ENCODE results near the gene RANBP10. TPM values are rescaled to one million over a fixed set of nuclear protein-coding genes. Genes with fewer than 3 reads are reported as not detected.
"Not testable (repeated sequence)": the region's sequence is repeated elsewhere in the genome, so short reads cannot be mapped to it uniquely, and the experiment has no call there.

The RANBP10 gene
- total RNA-seq, 1 experiment from 2014 or later = 1.8 TPM

DNA sequence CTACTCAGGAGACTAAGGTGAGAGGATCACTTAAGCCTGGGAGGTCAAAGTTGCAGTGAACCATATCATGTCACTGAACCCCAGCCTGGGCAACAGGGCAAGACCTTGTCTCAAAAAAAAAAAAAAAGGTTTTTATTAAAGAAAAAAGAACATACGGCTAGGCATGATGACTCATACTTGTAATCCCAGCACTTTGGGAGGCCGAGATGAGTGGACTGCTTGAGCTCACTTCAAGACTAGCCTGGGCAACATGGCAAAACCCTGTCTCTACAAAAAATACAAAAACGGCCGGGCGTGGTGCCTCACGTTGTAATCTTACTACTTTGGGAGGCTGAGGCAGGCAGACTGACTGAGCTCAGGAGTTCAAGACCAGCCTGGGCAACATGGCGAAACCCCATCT is 38.4 kb downstream of the RANBP10 start:
- H3K9me3 ChIP-seq = no peaks in the 10 kb centered on the region
- no peak overlapping the region for H3K4me3 ChIP-seq
- peak; percentile 65 for DNase-seq
- no peaks in the 10 kb centered on the region for H3K36me3 ChIP-seq
- H3K27me3 ChIP-seq = no peaks in the 10 kb centered on the region

DNA sequence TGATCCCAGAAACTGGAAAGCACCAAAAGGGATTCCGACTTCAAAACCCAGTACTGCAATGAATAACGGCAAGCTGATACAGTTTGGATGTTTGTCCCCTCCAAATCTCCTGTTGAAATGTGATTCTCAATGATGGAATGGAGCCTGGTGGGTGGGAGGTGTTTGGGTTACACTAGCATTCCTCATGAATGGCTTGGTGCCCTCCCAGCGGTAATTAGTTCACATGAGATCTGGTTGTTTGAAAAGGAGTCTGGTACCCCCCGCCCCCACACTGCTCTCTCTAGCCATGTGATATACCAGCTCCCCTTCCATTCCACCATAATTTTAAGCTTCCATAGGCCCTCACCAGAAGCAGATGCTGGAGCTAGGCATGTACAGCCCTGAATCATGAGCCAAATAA is 40.1 kb downstream of the RANBP10 start:
- Histone ChIP-seq H3K36me3 (no peaks in the 10 kb centered on the region), H3K9me3 (no peaks in the 10 kb centered on the region), H3K27me3 (no peaks in the 10 kb centered on the region), H3K4me3 (no peak overlapping the region)
- DNase-seq = no peak

DNA sequence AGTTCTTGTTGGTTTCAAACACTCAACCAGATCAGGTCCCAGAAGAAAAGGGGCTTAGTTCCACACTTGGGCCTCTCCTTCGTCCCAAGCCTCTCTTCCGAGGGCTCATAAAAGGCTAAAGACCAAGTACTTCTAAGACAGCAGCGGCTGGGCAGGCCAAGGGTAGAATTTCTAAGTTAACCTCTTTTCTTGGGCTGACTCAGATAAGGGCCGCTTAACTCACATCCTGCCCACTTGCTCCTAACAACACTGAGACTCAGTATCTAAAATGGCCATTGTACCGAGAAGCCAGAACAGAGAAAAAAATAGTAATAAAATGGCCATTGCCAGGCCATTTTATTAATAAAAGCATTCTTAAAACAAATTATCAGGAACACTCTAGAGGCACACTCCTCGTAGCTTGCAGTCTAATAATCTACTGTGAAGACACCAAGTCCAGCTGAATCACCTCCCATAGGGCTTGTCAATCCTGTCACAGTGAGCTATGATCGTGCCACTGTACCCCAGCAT is 42.1 kb downstream of the RANBP10 start:
- H3K9me3 ChIP-seq = no peaks in the 10 kb centered on the region
- no peak overlapping the region for H3K4me3 ChIP-seq
- H3K27me3 ChIP-seq = no peaks in the 10 kb centered on the region
- no peak for DNase-seq
- H3K36me3 ChIP-seq = no peaks in the 10 kb centered on the region

DNA sequence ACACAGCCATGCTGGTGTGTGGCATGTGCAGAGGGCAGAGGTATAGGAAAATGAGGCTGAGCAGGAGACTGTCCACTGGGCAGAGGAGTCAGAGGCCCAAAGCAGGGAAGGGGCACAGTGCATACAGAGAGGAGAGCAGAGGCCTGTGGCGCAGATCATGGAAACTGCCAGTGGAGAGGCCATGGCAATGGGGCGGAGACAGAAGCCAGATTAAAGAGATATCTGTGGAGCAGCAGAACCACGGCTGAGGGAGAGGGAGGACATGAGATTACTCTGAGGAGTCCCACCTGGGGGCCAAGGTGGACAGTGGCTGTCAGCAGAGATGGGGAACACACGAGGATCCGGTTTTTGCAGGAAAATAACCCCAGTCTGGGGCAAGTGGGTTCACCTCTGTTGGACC is 43.3 kb downstream of the RANBP10 start:
- H3K36me3 ChIP-seq = no peaks in the 10 kb centered on the region
- no peak overlapping the region for H3K4me3 ChIP-seq
- no peak for DNase-seq
- no peaks in the 10 kb centered on the region for H3K27me3 ChIP-seq
- no peaks in the 10 kb centered on the region for H3K9me3 ChIP-seq

DNA sequence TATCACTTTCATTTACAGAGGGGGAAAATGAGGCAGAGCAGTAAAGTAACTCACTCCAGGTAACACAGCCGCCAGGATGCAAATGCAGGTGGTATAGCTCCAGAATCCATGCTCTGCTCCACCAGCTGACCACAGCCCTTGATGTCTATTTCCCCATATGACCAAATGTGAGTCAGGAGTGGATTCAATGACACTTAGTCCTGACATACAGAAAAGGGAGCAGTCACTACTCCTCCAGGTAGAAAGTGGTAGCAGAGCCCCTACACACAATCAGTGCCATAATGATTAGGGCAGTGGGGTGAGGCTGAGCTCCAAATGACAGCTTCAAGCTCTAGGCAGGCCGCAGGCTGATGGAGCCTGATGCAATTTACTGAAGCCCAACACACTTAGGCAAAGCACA is 44.0 kb downstream of the RANBP10 start:
- no peak overlapping the region for H3K4me3 ChIP-seq
- no peak for DNase-seq
- no peaks in the 10 kb centered on the region for H3K36me3 ChIP-seq
- no peaks in the 10 kb centered on the region for H3K27me3 ChIP-seq
- H3K9me3 ChIP-seq = no peaks in the 10 kb centered on the region

DNA sequence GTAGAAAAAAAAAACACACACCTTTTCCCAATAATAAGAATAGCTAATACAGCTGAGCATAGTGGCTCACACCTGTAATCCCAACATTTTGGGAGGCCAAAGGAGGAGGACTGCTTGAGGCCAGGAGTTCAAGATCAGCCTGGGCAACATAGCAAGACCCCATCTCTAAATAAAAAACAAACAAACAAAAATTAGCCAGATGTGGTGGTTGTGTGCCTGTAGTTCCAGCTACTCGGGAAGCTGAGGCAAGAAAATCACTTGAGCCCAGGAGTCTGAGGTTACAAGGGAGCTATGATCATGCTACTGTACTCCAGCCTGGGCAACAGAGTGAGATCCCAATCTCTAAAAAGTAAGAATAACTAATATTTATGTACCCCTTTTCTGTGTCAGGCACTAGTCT is 44.4 kb downstream of the RANBP10 start:
- H3K9me3 ChIP-seq = no peaks in the 10 kb centered on the region
- H3K27me3 ChIP-seq = no peaks in the 10 kb centered on the region
- no peak for DNase-seq
- no peak overlapping the region for H3K4me3 ChIP-seq
- H3K36me3 ChIP-seq = no peaks in the 10 kb centered on the region

DNA sequence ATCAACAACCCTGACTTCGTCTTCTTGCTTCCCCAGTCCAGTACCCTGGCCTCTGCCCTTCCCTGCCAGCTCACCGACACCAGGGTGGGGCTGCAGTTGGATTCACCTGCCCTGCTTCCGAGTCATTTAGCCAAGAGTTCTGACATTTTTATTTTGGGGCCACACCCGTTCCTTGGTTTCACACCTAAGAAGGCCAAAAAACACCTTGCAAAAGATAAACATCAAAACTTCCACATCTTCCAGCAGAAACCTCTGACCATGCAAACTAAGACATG is 45.5 kb downstream of the RANBP10 start:
- H3K9me3 ChIP-seq = no peaks in the 10 kb centered on the region
- H3K27me3 ChIP-seq = no peaks in the 10 kb centered on the region
- H3K36me3 ChIP-seq = no peaks in the 10 kb centered on the region
- no peak for DNase-seq
- no peak overlapping the region for H3K4me3 ChIP-seq

DNA sequence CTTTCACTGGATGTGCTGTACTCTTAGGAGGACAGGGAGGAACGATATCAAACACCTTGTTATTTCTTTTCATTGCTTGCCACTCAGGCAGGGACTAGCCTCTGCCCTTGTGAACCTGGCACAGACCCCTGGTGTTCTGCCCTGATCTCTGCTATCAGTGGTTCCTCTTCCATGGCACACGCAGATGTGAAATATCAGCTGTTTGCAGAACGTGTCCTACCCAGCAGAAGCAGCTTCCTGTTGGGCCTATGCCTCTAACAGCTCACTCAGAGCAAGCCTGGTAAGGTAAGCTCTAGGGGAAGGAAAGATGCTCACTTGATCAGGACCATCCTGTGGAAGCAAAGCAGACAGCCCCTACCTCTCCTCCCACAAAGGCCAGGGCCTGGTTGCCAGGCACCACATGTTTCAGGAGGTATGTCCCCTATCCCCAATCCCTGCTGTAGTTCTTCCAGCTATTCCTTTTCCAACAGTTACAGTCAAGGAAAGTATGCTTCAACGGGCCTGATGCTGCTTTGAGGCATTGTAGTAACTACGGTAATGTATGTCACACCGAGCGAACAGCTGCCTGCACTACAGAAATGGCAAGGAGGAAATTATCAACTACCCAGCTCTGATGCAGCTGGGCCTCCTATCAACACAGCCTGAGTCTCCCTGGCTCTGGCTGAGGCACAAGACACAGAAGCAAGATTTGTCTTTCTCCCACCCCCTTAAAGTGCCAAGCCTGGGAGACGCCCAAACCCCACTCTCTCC is 46.0 kb downstream of the RANBP10 start:
- Histone ChIP-seq H3K27me3 (no peaks in the 10 kb centered on the region), H3K4me3 (no peak overlapping the region), H3K36me3 (no peaks in the 10 kb centered on the region), H3K9me3 (no peaks in the 10 kb centered on the region)
- no peak for DNase-seq

DNA sequence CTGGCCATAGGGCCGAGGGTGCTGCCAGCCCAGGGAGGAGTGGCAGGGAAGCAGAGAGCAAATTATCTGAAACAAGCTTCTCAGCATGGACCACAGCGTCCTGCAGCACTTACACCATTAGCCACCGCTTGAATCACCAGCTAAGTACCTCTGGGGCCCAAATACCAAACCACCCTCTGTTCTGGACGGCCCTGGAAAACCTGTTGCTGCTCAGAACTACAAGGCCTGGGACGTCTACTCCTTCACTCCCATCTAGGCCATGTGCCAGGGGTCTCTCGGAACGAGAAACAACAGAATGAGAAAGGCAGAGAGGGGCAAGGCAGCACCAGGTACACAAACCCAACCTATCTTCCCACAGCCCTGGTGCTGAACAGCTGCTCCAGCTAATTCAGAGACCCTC is 47.4 kb downstream of the RANBP10 start:
- Histone ChIP-seq H3K27me3 (no peaks in the 10 kb centered on the region), H3K9me3 (no peaks in the 10 kb centered on the region), H3K4me3 (no peak overlapping the region), H3K36me3 (no peaks in the 10 kb centered on the region)
- no peak for DNase-seq

DNA sequence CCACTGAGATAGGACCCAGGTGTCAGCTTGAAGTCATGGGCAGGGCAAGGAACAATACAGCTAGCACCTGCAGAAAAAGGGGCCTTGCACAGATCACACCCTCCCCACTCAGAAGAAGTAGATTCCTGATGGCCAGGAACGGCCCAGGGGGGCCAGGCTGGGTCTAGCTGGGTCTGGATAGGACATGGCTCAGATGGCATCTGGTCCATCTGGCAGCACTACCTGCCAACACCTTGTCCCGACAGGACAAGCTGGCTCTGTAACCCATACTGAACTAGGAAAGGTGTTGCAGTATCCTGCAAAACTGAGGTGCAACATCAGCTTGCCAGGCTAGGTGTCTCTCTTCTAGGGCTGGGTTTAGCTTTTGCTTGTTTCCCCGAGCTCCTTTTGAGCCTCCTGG is 48.4 kb downstream of the RANBP10 start:
- DNase-seq = no peak
- no peaks in the 10 kb centered on the region for H3K9me3 ChIP-seq
- H3K4me3 ChIP-seq = no peak overlapping the region
- no peaks in the 10 kb centered on the region for H3K27me3 ChIP-seq
- H3K36me3 ChIP-seq = no peaks in the 10 kb centered on the region

DNA sequence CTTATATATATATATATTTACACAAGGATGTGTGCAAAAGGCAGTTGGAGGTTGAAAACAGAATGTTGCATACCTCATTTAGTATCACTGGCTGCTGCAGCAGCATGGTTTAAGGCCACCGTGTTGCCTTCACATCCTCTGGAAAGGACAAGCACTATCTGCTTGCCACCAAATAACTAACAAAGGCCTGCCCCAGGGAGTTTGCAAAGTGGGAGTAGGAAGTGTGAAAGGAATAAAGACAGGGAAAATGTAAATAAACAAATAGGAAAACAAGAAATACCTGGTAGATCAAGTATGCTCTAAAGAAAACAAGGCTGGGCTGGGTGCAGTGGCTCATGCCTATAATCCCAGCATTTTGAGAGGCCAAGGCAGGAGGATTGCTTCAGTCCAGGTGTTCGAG is 53.7 kb downstream of the RANBP10 start:
- DNase-seq = no peak
- H3K4me3 ChIP-seq = no peak overlapping the region
- H3K27me3 ChIP-seq = no peaks in the 10 kb centered on the region
- no peaks in the 10 kb centered on the region for H3K36me3 ChIP-seq
- H3K9me3 ChIP-seq = no peaks in the 10 kb centered on the region

DNA sequence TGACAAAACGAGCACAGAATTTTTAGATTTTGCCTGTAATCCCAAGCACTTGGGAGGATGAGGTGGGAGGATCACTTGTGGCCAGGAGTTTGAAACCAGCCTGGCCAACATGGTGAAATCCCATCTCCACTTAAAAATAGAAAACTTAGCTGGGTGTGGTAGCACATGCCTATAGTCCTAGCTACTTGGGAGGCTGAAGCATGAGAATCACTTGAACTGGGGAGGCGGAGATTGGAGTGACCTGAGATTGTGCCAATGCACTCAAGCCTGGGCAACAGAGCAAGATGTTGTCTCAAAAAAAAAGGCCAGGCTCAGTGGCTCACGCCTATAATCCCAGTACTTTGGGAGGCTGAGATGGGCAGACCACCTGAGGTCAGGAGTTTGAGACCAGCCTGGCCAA is 55.0 kb downstream of the RANBP10 start:
- not testable (repeated sequence) for DNase-seq, H3K36me3 ChIP-seq, H3K27me3 ChIP-seq, H3K4me3 ChIP-seq, H3K9me3 ChIP-seq

DNA sequence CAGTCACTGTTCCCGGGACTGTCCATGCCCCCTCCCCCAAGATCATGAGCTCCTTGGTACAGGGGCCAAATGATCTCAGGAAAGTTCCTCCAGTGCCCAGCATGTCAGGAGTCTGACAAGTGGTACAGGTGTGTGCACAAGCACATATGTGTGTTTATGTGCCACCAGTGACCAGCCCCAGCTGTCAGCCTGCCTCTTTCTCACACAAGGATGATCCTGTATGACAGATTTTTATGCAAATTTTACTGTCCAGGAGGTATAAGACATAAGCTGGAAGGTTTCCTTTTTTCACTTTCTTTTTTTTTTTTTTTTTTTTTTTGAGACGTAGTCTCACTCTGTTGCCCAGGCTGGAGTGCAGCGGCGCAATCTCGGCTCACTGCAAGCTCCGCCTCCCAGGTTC is 55.9 kb downstream of the RANBP10 start:
- Histone ChIP-seq H3K4me3 (no peak overlapping the region), H3K9me3 (no peaks in the 10 kb centered on the region), H3K27me3 (no peaks in the 10 kb centered on the region), H3K36me3 (no peaks in the 10 kb centered on the region)
- no peak for DNase-seq

DNA sequence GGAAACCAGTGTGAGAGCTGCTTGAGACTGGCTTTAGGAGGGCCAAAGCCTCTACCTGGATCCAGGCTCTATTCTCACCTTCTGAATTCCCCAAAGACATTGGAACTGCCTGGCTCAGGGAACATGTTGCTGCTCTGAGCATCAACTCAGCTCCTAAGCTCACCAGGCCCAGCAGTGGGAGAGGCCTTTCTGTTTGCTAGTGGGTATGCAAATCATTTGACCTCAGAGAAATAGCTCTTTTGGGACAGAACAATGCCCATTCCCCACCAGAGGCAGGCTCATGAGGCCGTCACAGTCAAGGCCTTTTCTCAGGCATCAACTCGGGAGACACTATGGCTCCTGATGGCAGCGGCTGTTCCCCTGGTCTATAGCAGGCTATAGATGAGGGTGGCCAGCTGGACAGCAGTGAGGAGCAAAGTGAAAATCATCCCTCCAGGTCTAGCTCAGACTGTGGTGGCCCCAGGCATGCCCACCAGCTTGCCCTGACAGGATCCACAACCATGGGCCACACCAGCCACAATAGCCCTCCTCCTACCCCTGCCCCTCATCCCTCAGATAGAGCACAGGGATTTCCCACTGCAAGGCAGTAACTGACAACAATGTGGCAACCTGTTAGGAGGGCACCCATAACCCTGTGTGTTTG is 56.8 kb downstream of the RANBP10 start:
- no peak for DNase-seq
- no peak overlapping the region for H3K4me3 ChIP-seq
- no peaks in the 10 kb centered on the region for H3K9me3 ChIP-seq
- no peaks in the 10 kb centered on the region for H3K27me3 ChIP-seq
- no peaks in the 10 kb centered on the region for H3K36me3 ChIP-seq

DNA sequence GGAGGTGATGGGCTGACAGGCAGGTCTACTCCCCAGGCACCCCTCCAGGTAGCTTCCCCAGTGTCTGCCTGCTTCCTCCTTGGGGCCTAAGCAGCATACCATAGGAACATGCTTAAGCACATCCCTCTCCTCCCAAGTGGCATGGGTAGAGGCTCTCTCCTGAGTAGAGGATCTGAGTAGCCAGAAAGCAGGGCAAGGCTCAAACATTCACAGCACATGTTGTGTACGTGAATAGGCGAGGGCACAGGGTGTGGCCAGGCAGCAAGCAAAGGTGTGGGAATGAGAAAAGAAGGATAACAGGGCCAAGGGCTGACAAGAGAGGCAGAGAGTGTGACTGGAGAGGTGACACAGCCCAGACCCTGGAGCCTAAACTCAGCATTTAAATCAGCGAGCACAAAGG is 57.5 kb downstream of the RANBP10 start:
- DNase-seq = no peak
- no peak overlapping the region for H3K4me3 ChIP-seq
- H3K27me3 ChIP-seq = no peaks in the 10 kb centered on the region
- no peaks in the 10 kb centered on the region for H3K9me3 ChIP-seq
- H3K36me3 ChIP-seq = no peaks in the 10 kb centered on the region

DNA sequence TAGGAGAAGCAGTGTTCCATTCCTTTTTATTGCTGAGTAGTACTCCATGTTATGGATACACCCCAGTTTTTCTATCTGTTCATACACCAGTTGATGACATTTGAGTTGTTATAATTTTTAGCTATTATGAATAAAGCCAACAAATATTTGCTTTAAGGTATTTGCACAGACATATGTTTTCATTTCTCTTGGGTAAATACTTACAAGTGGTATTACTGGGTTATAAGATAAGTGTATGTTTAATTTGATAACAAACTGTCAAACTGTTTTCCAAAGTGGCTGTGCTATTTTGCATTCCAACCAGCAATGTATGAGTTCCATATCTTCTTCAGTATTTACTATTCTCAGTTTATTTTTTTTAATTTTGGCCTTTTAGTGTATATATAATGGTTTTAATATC is 59.5 kb downstream of the RANBP10 start:
- no peaks in the 10 kb centered on the region for H3K36me3 ChIP-seq
- H3K9me3 ChIP-seq = no peaks in the 10 kb centered on the region
- H3K27me3 ChIP-seq = no peaks in the 10 kb centered on the region
- no peak overlapping the region for H3K4me3 ChIP-seq
- no peak for DNase-seq

DNA sequence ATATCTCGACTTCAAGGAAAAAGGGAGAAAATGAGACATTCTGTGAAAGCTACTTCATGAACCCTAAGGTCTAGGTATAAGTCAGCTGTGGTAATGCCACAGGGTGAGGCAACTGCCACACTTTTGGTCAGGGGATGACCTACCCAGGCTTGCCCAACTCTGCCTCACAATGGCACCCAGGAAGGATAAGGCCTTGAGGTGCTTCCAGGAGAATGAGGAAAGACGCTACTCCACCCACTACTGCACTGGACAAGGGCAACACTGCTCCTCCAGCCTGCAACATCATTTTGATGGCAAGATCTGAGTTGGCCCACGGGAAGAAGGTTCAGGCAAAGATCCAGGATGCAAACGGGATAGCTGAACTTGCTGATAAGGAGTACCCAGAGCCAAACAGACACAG is 65.2 kb downstream of the RANBP10 start:
- no peaks in the 10 kb centered on the region for H3K27me3 ChIP-seq
- no peak for DNase-seq
- H3K9me3 ChIP-seq = no peaks in the 10 kb centered on the region
- no peak overlapping the region for H3K4me3 ChIP-seq
- H3K36me3 ChIP-seq = no peaks in the 10 kb centered on the region

DNA sequence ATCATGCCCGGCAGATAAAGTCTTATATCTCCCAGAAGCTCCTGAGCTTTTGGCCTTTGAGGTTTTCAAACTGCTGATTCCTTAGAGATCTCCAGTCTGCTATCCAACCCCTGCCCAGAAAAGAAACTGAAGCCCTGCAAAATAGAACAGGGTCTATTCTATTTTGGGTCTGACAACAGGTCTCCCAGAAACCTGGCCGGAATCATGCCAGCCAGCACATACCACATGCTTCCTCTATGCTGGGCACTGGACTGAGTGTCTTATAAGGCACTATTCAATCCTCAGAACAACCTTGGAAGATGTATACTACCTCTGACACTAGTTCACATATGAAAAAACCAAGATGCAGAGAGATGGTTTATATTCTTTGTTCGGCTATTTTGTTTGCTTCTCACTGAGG is 66.0 kb downstream of the RANBP10 start:
- no peak for DNase-seq

More for the DNA sequence above, 66.0 kb downstream of the RANBP10 start:
- no peak overlapping the region for H3K4me3 ChIP-seq
- H3K36me3 ChIP-seq = no peaks in the 10 kb centered on the region
- H3K27me3 ChIP-seq = no peaks in the 10 kb centered on the region
- no peaks in the 10 kb centered on the region for H3K9me3 ChIP-seq

Data from MG63 (cell line).